Measurements from ENCODE around the gene C2CD5.

Gene C2CD5

DNA sequence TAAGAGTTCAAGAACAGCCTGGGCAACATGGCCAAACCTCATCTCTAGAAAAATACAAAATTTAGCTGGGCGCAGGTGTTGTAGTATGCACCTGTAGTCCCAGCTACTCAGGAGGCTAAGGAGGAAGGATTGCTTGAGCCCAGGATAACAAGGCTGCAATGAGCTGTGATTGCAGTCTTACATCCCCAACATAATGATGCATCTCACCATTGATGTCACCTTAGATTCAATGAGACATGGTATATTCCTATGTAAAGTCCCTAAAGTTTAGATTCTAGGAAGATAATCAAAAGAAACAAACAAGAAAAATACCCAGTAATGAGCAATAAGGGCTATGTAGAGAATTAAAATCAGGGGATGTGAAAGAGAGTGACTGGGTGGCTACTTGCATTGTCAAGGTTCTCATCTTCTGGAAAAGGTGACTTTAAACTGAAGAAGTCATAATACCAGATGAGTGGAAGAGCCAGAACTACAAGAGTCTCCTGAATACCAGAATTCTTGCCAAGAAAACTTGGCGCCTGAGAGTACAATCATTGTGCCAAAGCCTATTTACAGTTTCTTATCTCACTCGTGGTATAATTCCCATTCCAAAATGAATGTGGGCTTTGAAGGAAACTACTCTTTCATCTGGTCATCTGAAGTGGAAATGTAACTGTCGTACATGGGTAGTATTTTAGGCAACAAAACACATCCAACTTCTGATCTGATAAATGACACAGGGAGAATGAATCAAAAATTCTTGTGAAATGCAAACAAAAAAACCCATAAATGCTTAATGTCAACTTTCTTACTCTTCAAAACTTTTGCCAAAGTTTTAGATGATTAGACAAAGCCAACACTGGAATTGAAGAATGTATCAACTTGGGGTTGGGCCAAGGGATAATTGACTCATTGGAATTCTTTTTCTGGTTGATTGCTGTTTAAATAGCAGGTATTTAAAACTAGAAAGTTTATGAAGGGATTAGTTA, 128.7 kb downstream of the C2CD5 start:
- DNase-seq (ENCODE audit: low spot score) = no peak

DNA sequence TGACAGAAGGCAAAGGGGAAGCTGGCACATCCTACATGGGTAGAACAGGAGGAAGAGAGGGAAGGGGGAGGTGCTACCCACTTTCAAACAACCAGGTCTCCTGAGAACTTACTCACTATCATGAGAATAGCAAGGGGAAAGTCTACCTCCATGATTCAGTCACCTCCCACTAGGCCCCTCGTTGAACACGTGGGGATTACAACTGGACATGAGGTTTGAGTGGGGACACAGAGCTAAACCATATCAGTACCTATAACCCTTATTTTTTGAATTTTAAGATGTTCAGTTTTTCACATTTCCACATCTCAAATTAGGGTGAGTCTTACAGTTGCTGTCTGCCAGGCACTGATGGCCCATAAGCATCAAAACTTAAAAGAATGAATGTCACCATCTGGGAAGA, 129.6 kb downstream of the C2CD5 start:
- no peak for DNase-seq (ENCODE audit: low spot score)

DNA sequence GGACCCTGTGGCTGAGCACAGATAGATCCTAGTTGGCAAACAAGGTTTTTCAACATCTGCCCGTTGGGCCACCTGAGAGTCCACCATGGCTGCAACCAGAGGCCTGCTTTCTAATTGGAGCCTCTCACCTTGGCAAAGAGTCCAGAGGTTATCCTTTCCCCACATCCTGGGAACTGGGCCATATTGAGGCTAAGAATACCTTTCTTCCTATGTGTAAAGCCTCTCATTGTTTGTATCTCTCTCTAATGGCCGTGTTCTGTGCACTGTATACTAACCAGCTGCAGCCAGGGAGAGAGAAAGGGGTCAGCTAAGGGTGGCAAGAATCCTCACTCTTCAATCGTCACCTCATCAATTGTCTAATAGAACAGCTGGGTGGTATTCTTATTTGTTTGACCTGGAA, 130.8 kb downstream of the C2CD5 start:
- DNase-seq (ENCODE audit: low spot score) = no peak

DNA sequence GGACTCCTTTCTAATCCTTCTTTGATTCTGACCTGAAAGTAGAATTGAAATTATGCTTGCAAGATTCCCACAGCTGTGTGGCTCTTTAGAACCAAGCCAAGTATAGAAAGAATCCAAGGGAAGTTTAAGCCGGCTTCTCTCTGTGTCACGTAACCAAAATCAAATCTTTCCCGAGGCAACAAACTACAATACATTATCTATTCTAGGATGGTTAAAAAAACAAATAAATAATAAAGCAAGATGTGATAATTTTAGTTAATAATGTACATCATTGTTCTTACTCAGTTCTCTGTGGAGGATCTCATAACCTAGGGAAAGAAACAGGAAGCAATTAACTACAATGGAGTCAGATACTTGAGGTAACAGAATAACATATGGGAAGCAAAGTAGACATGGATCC, 131.8 kb downstream of the C2CD5 start:
- no peak for DNase-seq (ENCODE audit: low spot score)

DNA sequence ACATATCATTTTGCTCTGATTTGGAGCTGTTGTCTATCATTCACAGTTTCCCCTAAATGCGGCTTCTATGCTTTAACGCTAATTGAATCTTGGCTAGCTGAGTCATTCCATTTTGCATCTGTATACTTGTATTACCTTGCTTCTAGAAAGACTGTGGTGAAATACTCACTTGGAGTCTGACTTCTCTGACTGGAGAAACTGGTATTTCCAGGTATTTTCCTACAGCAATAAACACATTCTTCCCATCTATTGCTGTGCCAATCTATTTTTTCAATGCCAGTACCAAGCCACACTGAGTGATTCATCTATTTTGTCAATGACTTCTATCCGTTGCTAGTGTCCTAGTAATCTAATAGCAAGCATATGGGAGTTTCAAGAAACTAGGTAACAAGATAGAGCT, 133.9 kb downstream of the C2CD5 start:
- DNase-seq (ENCODE audit: low spot score) = no peak

DNA sequence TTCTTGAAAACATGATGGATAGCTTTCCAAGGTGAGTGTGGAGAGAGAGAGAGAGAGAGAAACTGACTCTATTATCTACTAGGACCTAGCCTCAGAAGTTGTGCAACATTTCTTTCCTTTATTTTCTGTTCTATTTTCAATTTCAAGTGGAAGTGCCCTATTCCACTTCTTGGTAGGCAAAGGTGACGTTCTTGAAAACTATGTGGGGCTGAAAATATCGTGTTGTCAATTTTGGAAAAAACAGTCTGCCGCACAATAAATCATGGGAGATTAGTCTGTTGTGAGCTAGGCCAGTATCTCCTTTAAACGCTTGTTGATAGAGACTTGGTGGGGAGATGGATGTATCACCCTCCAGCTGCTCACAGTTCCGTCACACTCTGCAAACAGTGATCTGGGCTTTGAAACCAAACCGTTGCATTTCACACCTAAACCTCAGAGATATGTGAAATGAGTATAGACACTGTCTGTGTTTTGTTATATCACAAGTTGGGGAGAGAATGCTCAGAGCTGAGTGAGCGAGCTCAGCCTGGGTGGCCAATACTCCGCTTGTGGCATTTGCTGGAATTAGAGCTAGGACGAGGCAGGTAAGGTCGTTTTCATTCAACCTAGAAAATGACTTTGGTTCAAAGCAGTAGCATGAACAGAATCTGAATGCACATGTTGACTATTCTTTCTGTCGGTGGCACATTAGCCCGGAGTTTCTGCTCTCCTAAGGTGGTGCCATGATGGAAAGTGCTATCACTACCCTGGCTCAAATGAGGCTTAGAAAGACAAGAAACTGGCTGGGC, 134.8 kb downstream of the C2CD5 start:
- DNase-seq (ENCODE audit: low spot score) = no peak

DNA sequence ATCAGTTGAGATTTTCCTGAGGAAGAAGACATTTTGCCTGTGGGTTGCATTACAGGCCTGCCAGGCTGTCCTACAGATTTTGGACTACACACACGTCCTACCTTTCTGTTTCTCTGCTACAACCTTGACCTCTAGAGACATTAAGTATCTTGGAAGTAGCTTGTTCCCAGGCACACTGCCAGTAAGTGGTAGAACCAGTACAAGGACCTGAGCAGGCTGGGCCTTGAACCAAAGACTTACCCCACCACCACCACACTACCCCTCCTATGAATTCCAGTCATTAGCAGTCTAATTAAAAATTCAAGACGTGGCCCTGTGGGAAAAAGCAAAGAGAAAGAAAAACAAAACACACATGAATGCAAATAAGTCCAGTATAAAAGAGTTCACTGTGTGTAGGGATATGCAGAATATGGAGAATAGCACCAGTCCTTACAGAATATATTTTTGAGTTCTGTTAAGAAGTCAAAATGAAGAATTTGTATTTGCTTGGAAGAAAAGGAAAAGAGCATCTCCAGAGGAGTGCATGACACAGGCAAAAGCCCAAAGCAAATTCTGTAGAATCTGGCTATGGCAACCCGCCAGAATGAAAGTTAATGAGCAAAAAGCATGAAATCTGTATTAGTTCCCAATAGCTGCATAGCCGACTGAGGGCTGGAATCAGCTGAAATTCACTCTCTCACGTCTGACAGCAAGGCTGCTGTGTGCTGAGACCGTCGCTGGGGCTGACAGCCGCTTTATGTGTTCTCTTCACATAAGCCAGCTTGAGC, 135.5 kb downstream of the C2CD5 start:
- no peak for DNase-seq (ENCODE audit: low spot score)

DNA sequence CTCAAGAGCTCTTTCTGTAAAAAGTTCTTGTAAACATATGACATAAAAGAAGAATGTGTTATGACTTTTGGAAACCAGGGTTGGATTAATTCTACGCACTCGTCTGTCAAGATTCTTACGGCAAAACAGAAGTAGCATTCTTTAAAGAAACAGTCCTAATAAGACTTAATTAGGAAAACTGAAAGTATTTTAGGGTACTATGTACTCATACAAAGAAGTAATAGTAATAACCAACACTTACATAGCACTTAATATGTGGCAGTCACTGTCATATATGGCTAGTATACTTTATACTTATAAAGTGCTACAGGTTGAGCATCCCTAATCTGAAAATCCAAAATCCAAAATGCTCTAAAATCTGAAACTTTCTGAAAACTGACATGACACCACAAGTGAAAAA, 136.9 kb downstream of the C2CD5 start:
- no peak for DNase-seq (ENCODE audit: low spot score)

DNA sequence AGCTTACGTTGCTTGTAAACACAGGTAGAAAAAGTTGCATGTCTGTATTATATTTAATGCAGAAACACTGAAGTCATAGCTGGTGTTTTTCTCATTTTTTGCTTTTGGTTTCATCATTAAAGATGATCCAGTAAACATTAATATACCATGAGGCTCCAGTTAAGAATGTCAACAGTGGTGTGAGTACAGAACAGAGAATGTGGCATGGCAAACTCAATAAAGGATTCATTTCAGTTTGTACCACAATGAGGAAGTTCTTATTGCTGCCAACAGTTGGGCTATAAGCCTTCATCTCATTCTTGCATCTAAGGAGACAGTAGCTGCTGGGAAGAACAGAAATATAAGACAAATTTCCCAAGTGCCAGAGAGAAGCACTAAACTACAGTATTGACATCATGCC, 137.7 kb downstream of the C2CD5 start:
- DNase-seq (ENCODE audit: low spot score) = no peak

DNA sequence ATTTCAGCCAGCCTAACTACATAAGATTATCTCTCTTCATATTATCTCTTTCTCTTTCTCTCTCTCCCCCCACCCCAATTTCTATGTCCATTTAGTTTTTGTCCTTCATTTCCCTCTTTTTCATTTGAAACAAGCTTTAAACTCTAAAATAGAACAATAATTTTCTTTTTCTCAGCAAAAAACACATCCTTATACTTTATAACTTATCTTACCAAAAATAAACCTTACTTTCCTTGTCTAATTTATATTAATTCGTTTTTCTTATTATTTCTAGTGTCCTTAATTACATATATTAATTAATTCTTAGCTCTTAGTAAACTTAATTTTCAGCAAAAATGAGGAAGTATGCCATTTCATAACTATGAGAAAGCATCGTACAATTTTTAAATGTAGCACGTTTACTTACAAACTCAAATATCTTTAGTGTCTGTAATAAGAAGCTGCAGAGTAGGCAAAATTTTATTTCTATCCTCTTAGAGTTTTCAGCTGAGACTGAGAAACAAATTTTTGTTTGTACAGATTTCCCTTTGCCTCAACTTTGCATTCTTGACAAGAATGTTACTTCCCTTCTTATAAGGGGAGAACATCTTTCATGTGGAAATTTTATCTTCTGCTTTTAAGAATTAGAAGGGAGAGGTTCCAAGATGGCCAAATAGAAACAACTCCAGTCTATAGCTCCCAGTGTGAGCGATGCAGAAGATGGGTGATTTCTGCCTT, 144.7 kb downstream of the C2CD5 start:
- DNase-seq (ENCODE audit: low spot score) = no peak

Data from AG08395 (cell line).